ENCODE data around the gene LPIN3.

LPIN3 gene

DNA sequence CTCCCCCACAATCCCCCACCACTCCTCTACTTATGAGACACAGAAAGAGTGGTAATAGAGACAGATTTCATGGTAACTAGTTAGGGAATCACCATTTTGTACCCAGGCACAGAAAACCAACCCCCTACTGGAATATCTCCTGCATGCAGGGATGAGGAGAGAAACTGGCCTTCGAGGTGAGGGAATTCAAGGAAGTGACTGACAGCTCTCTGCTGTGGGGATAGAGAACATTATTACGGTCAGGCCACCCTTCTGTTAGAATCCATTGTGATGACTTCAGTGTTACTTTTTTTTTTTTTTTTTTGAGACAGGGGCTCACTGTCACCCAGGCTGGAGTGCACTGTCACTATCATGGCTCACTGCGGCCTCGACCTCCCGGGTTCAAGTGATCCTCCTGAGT, 13.4 kb upstream of the LPIN3 start:
- DNase-seq = no peak

DNA sequence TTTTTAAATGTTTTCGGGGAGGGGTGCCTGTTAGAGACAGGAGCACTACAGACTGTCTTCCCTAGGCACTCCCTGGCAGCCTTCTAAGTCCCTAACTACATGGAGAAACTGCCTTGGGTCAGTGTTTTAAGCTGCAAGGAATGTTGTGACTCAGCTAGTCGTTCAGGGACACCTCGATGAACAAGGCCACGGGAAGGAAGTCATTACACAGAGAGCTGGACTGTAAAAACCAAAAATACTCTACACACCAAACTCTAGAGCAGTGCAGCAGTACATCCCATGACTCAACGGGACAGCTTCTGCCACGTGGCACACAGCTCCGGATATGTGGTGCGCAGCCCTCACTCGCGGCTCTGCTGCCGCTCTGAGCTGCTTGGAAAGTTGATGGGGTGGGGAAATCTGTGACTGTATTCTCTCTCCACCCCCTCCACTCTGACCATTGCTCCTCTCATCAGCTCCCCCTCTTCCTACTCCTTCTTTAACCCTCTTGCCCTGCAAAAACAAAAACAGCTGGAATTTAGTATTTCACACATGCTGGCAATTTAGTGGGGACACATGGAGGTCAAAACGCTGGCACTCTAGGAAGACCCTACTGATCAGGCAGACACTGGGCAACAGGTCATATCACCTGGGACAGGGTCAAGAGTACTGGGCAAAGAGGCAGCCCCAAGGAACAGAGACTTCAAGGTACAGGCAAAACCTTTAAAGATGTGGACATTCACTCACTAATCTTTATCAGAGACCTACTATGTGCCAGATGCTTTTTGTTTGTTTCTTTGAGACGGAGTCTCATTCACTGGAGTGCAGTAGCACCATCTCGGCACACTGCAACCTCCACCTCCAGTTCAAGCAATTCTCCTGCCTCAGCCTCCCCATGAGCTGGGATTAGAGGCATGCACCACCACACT, 10.9 kb upstream of the LPIN3 start:
- DNase-seq = no peak

DNA sequence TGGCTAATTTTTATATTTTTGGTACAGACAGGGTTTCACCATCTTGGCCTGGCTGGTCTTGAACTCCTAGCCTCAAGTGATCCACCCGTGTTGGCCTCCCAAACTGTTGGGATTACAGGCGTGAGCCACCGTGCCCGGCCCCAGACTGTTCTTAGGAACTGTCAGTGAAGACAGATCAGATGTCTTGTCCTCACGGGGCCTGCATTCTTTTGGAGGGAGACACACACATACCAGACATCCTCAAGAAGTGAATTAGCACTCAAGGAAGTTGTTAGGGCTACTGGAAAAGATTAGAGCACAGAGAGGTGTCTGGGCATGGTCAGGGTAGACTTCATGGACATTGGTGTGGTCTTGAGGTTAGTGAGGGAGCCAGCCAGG, 10.3 kb upstream of the LPIN3 start:
- no peak for DNase-seq

DNA sequence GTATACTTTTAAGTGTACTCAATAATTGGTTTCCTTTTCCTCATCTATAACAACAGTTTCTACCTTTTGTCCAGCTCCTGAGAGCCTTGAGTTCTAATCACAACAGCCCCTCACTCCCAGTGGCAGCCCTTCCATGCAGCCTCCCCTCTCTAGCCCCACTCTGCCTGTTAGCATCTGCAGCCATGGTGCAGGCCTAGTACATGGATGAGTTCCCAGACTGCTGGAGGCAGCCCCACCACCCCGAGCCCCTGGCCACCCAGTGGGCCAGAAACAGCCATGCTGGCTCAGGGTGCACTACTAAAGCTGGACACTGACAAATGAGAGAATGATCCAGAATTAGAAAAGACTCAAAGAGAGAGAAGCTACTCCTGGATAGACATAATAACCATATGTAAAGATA, 9.7 kb upstream of the LPIN3 start:
- no peak for DNase-seq

DNA sequence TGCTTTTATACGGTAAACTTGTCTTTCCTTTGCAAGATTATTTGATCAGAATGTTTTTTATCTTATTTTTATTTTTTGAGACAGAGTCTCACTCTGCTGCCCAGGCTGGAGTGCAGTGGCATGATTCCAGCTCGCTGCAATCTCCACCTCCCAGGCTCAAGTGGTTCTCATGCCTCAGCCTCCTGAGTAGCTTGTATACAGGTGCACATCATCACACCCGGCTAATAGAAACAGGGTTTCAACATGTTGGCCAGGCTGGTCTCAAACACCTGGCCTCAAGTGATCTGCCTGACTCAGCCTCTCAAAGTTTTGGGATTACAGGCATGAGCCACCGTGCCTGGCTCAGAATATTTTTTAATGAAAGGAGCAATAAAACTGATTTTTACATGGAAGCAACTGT, 8.9 kb upstream of the LPIN3 start:
- no peak for DNase-seq

DNA sequence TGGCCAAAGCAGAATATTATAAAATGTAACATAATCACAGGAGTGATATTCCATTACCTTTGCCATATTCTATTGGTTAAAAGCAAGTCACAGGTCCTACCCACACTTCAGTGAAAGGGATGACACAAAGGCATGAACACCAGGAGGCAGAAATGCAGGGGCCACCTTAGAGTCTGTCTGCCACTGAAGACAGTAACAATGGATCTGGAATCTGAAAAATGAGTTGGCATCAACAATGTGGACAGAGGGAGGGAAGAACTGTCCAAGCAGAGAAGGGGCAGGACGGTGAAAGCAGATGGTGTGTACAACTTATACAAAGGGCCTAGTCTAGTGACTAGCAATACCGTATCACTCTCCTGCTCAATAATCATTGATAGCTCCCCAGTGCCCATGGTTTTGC, 6.6 kb upstream of the LPIN3 start:
- no peak for DNase-seq

DNA sequence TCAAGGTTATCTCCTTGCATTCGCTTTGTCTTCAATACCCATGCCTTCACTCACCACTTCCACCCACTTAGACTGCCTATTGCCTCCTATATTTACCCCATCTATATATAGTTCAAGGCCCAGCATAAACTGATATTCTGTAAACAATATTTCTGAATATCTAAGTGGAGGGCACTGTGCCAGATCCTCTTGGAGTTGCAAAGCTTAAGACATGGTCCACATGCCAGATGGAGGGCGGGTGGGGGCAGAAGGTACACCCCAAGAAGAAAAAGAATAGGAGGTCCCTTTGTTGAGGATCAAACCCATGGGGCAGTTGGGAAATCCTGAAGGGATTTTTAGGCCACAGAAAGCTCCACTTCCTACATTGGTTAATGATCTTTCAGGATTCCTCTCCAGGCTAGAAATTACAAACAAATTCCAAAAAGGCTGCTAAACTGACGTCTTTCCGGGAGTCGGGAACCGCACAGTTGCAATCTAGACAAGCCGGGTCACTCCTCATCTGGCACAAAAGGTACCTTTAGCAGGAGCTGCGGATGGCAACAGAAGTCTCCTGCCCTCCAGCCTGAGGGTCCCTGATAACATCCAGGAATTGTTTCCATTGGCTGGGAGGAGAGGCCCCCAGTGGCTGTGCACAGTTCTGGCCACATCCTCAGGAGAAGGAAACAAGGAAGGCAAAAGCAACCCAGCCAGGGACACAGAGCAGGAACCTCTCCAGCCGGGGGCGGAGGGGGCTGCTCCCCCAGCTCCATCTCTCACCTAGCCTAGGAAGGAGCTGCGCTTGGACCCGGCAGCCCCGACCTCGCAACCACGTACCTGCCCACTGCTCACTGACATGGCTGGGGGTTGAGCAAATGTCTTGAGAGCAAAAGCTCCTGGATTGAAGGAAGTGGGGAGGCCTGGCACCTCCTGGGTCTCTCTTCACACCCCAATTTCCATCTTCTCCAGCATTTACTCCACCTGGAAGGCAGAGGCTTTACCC, 5.9 kb upstream of the LPIN3 start:
- no peak for DNase-seq

DNA sequence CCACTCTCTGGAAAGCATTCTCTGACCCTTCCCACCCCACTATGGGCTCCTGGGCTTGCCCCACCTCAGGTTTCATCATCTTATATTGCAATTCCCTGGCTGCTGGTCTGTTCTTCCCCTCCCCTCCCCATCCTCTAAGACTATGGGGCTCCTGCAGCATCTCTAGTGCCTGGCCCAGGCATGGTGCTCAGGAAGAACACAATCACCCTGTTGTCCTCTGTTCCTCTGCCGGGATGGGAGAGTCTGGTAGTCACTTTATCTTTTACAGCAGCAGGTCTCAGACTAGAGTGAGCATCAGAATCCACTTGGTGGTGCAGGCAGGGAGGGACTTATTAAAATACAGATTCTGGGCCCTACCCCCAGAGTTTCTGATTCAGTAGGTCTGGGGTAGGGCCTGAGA, 5.0 kb upstream of the LPIN3 start:
- DNase-seq = no peak

DNA sequence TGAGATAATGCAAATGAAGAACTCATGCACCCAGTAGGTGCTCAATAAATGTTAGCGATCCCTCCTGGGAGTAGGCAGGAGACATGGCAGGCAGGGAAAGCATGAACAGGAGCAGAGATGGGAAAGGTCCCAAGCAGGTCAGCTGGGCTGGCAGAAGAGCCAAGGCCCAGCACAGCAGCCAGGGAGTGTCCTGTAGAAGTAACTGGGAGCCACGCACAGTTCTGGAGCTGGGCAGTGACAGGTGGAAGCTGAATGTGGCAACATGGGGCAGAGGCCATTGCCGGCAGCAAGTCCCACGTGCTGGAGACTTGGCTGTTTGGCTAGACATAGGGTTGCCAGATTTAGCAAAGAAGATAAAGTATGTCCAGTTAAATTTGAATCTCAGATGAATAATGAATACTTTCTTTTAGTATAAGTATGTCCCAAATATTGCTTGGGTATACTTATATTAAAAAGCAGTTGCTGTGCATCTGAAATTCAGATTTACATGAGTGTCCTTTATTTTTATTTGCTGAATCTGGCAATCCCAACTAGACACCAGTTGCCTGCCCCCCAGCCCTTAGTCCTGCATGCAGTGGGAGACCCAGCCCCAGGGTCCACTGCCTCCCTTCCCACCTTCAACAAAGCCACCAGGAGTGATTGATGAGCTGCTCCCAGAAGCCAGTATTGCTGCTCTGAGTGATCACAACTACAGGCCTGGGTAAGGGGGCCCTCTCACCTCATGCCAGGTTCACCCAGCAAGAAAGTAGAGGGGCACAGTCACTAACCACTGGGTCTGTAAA, 3.7 kb upstream of the LPIN3 start:
- DNase-seq = no peak

DNA sequence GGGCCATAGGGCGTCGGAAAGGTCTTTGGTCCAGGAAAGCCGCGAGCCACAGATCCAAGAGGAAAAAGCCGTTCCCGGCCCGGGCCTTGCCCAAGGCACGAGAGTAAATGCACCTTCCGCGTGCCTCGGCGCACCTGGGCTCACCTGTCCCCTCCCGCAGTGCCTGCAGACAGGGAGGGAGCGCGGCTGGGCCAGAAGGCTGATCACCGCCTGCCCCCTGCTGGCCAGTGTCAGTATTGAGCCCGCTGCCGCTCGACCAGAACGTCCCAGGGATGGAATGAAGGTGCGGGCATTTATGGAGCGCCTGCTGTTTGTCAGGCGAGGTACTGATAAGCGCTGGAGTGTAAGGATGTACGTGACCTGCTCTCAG, 679 bp upstream of the LPIN3 start:
- peak; percentile 41 to 74 for DNase-seq

DNA sequence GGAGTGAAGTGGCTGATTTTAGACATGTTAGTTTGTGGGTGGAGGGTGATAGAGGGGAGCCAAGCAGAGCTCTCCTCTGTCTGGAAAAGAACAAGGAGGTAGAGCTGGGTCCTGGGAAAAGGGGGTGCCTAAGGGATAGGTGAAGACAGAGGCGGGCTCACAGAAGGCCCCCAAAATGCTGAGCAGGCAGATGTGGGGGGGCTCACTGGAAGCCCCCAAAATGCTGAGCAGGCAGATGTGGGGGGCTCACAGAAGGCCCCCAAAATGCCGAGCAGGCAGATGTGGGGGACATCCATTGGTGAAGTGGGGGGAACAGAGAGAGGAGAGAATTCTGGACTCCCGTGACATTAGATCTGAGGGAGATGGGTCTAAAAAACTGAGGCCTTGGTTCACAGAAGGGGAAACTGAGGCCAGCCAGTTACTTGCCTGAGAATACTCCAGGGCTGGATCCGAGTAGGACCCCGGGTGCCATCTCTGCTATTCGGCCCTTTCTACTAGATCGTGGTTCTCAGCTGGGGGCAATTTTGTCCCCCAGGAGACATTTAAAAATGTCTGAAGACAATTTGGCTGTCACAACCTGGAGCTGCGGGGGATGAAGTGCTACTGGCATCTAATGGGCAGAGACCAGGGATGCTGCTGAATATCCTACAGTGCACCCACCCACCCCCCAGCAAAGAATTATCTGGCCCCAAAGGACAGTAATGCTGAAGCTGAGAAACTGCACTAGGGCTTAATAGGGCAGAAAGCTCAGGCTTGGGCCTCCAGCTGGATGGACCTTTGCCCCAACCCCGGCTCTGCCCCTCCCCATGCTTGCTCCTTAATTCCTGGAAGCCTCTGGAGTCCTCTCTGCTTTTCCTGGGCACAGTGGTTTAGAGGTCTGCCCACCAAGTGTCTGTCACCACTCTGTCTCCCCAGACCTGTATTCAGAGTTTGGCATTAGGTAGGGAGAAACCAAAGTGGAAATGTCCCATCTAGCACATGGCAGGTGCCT, 2.1 kb downstream of the LPIN3 start:
- no peak for DNase-seq

DNA sequence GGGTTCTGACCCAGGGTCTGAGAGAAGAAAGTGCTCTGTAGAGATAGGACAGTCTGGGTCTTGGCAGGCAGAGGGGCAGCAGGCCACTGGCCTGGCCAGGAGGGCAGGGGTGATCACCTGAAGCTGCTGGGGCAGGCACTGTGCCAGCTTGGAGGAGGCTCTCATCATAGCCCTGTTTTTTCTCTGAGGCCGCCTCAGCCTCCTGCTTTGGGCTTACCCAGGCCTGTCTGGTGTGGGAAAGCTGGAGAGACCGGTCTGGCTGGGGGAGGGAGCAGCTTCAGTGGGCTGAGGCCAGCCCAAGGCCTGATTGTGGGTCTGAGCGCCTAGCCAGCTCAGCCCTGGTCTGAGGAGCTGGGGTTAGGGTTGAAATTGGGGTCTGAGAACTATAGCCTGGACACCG, 3.9 kb downstream of the LPIN3 start:
- DNase-seq = no peak

DNA sequence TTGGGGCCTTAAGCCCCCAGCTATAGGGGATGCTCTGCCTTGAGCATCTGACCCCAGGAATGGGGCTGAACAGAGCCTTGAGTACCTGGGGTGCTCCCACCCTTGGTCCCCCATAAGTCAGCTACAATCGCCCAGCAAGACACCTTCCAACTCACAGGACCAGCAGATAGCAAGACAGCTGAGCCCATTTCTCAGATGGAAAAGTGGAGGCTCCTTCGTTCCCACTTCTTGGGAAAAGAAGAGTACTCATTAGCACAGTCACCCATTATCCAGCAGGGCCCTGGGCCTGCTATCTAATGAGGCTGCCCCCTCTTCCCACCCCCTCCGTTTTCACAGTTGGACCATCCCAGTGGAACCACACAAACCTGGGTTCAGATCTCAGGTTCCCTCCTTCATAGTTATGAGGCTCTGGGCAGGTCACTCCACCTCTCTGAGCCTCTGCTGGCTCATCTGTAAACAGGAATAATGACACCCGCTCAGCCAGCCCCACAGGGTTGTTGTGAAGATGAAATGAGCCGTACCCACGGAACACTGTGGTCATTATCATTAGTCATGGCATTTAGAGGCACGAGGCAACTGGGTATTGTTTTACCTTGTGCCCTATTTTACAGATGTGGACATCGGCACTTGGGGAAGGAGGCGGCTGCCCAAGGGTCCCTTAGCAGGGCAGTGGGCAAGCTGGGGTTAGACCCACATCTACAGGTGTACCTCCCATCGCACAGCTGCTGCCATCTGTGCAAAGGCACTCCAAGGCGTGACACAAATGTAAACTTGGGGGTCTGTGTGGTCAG, 4.5 kb downstream of the LPIN3 start:
- no peak for DNase-seq

DNA sequence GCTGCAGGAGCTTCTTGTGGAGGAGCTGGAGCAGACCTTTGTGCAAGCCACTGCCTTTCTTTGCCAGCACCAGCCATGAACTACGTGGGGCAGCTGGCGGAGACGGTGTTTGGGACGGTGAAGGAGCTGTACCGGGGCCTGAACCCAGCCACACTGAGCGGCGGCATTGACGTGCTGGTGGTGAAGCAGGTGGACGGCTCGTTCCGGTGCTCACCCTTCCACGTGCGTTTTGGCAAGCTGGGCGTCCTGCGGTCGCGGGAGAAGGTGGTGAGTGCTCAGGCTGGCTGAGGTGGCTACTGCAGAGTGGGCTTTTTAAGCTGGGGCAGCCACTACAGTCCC, 5.1 kb downstream of the LPIN3 start:
- DNase-seq = no peak

DNA sequence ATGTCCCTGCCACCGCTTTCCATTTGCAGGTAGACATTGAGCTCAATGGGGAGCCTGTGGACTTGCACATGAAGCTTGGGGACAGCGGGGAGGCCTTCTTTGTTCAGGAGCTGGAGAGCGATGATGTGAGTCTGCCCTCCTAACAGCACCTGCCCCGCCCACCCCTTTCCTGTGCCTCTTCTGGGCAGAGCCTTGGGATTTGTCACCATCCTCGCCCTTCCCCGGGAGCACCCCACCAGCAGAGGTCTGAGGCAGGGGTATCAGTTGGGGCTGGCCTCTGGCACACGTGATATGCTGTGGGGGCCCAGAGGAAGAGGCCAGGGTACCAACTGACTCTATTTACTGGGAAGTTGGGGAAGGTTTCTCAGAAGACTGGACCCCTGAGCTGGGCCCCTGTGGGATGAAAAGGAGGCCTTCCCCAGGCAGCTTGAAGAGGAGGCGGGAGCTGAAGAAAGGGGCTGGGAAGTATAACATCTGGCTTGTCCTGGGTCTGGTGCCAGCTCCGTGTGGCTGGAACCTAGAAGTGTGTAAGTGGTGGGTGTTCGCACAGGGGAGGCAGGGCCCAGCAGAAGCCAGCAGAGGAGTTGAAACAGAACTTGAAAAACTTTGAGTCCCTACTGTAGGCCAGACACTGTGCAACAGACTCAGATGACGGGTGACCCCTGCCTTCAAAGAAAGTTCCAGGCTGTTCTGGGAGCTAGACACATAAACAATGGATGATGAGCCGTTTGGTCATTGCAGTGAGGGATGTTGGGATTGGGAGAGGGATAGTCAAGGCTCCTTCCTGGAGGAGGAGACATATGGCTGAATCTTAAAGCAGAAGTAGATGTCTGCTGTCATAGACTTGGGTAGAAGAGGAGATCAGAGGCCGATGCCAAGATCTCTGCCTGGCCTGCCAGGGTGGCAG, 7.2 kb downstream of the LPIN3 start:
- no peak for DNase-seq

DNA sequence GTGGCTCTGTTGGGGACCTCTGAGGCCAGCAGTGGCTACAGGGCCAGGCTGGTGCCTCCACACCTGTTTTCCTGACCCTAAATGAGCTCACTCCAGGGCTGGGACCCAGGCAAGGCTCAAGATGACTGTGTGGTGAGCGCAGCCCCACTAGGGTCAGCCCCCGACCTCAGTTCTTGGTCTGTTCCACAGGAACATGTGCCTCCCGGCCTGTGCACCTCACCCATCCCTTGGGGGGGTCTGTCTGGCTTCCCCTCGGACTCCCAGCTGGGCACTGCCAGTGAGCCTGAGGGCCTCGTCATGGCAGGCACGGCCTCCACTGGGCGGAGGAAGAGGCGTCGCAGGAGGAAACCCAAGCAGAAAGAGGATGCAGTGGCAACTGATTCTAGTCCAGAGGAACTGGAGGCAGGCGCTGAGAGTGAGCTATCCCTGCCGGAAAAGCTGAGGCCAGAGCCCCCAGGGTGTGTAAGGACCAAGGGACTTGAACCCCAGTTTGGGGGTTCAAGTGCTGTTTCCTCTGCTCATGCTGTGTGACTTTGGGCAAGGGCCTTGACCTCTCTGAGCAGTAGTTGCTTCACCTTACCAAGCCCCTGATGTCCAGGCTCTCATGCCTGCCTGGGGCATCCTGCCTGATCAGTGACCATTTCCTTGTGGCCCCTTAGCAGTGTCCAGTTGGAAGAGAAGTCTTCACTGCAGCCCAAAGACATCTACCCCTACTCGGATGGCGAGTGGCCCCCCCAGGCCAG, 8.0 kb downstream of the LPIN3 start:
- DNase-seq = no peak

DNA sequence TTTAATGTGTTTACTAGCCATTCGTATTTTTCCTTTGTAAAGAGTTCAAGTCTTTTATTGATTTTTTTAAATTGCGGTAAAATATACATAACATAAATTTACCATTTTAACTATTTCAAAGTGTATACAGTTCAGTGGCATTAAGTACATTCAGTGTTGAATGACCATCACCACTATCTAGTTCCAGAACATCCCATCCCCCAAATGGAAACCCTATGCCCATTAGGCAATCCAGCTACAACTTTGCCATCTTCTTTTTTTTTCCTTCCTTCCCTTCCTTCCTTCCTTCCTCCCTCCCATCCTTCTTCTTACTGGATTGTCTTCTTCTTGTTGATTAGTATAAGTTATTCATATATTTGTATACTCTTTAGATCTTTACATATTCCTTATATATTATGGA, 8.6 kb downstream of the LPIN3 start:
- DNase-seq = no peak

DNA sequence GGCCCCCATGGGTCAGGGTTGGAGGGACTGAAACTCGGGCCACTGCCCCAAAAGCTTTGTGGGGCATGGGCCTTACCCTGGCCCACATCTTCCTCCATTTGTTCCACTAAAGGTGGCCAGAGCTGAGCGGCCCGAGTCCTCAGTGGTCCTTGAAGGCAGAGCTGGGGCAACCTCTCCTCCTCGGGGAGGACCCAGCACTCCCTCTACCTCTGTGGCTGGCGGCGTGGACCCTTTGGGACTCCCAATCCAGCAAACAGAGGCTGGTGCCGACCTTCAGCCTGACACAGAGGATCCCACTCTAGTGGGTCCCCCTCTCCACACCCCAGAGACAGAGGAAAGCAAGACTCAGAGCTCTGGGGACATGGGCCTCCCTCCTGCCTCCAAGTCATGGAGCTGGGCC, 9.3 kb downstream of the LPIN3 start:
- no peak for DNase-seq

DNA sequence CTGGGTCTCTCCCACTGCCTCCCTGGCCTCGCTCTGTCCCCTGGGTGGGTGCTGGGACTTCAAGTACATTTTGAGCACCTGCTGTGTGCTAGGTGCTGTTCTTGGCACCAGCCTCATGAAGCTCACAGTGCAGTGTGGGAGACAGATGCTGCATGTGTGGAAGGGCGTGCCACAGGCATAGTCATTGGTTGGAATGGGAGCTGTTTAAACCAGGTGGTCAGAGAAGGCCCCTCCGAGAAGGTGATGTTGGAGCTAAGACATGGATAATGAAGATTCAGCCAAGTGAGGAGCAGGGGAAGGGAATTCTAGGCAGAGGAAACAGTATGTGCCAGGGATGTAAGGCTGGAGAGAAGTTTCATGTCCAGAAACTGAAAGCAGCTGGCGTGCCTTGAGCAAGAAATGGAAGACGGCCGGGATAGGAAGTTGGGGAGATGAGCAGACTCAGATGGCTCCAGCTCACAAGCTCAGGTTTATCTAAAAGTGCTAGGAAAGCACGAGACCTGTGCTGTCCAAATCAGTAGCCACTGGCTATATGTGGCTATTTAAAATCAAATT, 9.9 kb downstream of the LPIN3 start:
- DNase-seq = no peak
